IMR-90 (cell line): ENCODE results near the gene GAL3ST3. TPM values are rescaled to one million over a fixed set of nuclear protein-coding genes. Genes with fewer than 3 reads are reported as not detected.
A peak's percentile ranks its signal among the peaks of the same experiment; 100 is the strongest.
"Not testable (repeated sequence)": the region's sequence is repeated elsewhere in the genome, so short reads cannot be mapped to it uniquely, and the experiment has no call there.

Experiments
- ATAC-seq: fragments of 200-7000 bp; cut with Tn5 transposase; 2 replicates; pipeline ENCODE4 v1.9.1; 2020; ENCODE audit warnings: low read depth, mild to moderate bottlenecking, moderate library complexity
- BruUV-seq: library from RNA; stranded (reverse); fragments of 400-500 nt; replicated peaks from 2 replicates; lab custom pipeline; 2021; lab: Mats Ljungman, UMichigan
- CTCF ChIA-PET: fragments of 300-600 bp; formaldehyde crosslinking; extraction: SDS; loops from one replicate; lab custom pipeline; 2021; ENCODE audit warnings: antibody characterized with exemption; lab: Yijun Ruan, JAX
- POLR2A ChIA-PET: fragments of 300-600 bp; sonication (Branson Sonifier 250); formaldehyde crosslinking; loops from one replicate; lab custom pipeline; 2022; ENCODE audit warnings: antibody characterized with exemption; ENCODE audit not compliant: unreplicated experiment; lab: Charles Lee
- DNase-seq: peaks from one replicate; pipeline ENCODE4 v3.0.0; 2013
- H2AFZ ChIP-seq: replicated peaks from 2 replicates; pipeline ENCODE3; 2013; ENCODE audit warnings: low read length, mild to moderate bottlenecking; ENCODE audit not compliant: poor library complexity
- H2AK5ac ChIP-seq: 2 replicates; pipeline ENCODE4 v1.6.1; 2013; ENCODE audit warnings: low read depth, low read length, inconsistent platforms
- H2AK9ac ChIP-seq: replicated peaks from 2 replicates; pipeline ENCODE3; 2013; ENCODE audit warnings: mild to moderate bottlenecking, low read depth, low read length, moderate library complexity; ENCODE audit not compliant: poor library complexity
- H2BK120ac ChIP-seq: 2 replicates; pipeline ENCODE4 v1.6.1; 2013; ENCODE audit warnings: low read depth, low read length, inconsistent platforms
- H2BK15ac ChIP-seq: 3 replicates; pipeline ENCODE4 v1.6.1; 2013; ENCODE audit warnings: low read depth, low read length, inconsistent platforms
- H2BK20ac ChIP-seq: 2 replicates; pipeline ENCODE4 v1.6.1; 2013; ENCODE audit warnings: low read depth, mild to moderate bottlenecking, inconsistent platforms, low read length, moderate library complexity
- H2BK5ac ChIP-seq: 2 replicates; pipeline ENCODE4 v1.6.1; 2013; ENCODE audit warnings: mild to moderate bottlenecking, low read depth, low read length, inconsistent platforms; ENCODE audit not compliant: poor library complexity, severe bottlenecking
- H3K14ac ChIP-seq: replicated peaks from 2 replicates; pipeline ENCODE4 v1.6.1; 2013; ENCODE audit warnings: low read depth, low read length, inconsistent platforms
- H3K18ac ChIP-seq: 2 replicates; pipeline ENCODE4 v1.6.1; 2013; ENCODE audit warnings: low read depth, low read length, control low read depth
- H3K23ac ChIP-seq: 2 replicates; pipeline ENCODE4 v1.6.1; 2013; ENCODE audit warnings: low read depth, low read length, inconsistent platforms
- H3K27ac ChIP-seq: 2 replicates; pipeline ENCODE4 v1.5.1; 2013; ENCODE audit warnings: mild to moderate bottlenecking, control low read depth, low read length; ENCODE audit not compliant: insufficient read depth
- H3K27me3 ChIP-seq: 2 replicates; pipeline ENCODE4 v1.6.1; 2013; ENCODE audit warnings: low read length; ENCODE audit not compliant: control insufficient read depth, insufficient read depth
- H3K36me3 ChIP-seq: 2 replicates; pipeline ENCODE4 v1.6.1; 2013; ENCODE audit warnings: low read length, mixed read lengths; ENCODE audit not compliant: control insufficient read depth, insufficient read depth
- H3K4ac ChIP-seq: 2 replicates; pipeline ENCODE4 v1.6.1; 2013; ENCODE audit warnings: low read depth, low read length, inconsistent platforms
- H3K4me1 ChIP-seq: 2 replicates; pipeline ENCODE4 v1.6.1; 2013; ENCODE audit warnings: low read length, mixed read lengths; ENCODE audit not compliant: control insufficient read depth, insufficient read depth
- H3K4me2 ChIP-seq: 2 replicates; pipeline ENCODE4 v1.6.1; 2013; ENCODE audit warnings: low read depth, mild to moderate bottlenecking, control low read depth, low read length, moderate library complexity
- H3K4me3 ChIP-seq: 2 replicates; pipeline ENCODE4 v1.5.1; 2013; ENCODE audit warnings: low read depth, mild to moderate bottlenecking, control low read depth, low read length, moderate library complexity; ENCODE audit not compliant: insufficient read depth
- H3K56ac ChIP-seq: 2 replicates; pipeline ENCODE4 v1.6.1; 2013; ENCODE audit warnings: low read length, inconsistent platforms; ENCODE audit not compliant: insufficient read depth; ENCODE audit errors: extremely low read depth
- H3K79me1 ChIP-seq, 2 experiments: 2 replicates each; pipeline ENCODE4 v1.6.1; 2013; ENCODE audit warnings: low read length in 2 of 2, inconsistent platforms in 1 of 2, low read depth in 1 of 2
- H3K9ac ChIP-seq: 2 replicates; pipeline ENCODE4 v1.6.1; 2013; ENCODE audit warnings: low read depth, low read length, control low read depth
- H3K9me1 ChIP-seq: 2 replicates; pipeline ENCODE4 v1.6.1; 2013; ENCODE audit warnings: low read length, inconsistent platforms; ENCODE audit not compliant: insufficient read depth
- H3K9me3 ChIP-seq: 2 replicates; pipeline ENCODE4 v1.6.1; 2013; ENCODE audit warnings: low read length; ENCODE audit not compliant: control insufficient read depth, insufficient read depth
- H4K20me1 ChIP-seq: 2 replicates; pipeline ENCODE4 v1.6.1; 2013; ENCODE audit warnings: low read length, inconsistent platforms; ENCODE audit not compliant: insufficient read depth
- H4K5ac ChIP-seq: 2 replicates; pipeline ENCODE4 v1.6.1; 2013; ENCODE audit warnings: mild to moderate bottlenecking, low read depth, low read length, control low read depth
- H4K8ac ChIP-seq, 2 experiments: 2 replicates each; pipeline ENCODE4 v1.6.1; 2013; ENCODE audit warnings: low read depth in 2 of 2, low read length in 2 of 2, control low read depth in 1 of 2, inconsistent platforms in 1 of 2
- H4K91ac ChIP-seq: 2 replicates; pipeline ENCODE4 v1.6.1; 2013; ENCODE audit warnings: low read depth, low read length, inconsistent platforms; ENCODE audit not compliant: insufficient read depth
- BHLHE40 ChIP-seq: fragments of 150-350 bp; IDR thresholded peaks from 2 replicates; pipeline ENCODE4 v1.6.1; 2016; ENCODE audit warnings: mild to moderate bottlenecking, low read depth, low read length
- ELK1 ChIP-seq: fragments of 150-350 bp; IDR thresholded peaks from 2 replicates; pipeline ENCODE4 v1.6.1; 2016; ENCODE audit warnings: low read depth, mild to moderate bottlenecking, low read length, moderate library complexity, borderline replicate concordance
- FOS ChIP-seq: fragments of 150-350 bp; IDR thresholded peaks from 2 replicates; pipeline ENCODE4 v1.6.1; 2016; ENCODE audit warnings: low read depth, low read length
- MAFK ChIP-seq: IDR thresholded peaks from 2 replicates; pipeline ENCODE4 v1.6.1; 2012; ENCODE audit warnings: low read depth, low read length, improper control_type of control experiment
- POLR2A ChIP-seq: IDR thresholded peaks from 2 replicates; pipeline ENCODE4 v1.6.1; 2012; ENCODE audit warnings: mild to moderate bottlenecking, low read depth, low read length
- USF2 ChIP-seq: fragments of 150-350 bp; IDR thresholded peaks from 2 replicates; pipeline ENCODE4 v1.6.1; 2017; ENCODE audit warnings: mild to moderate bottlenecking, antibody characterized with exemption, low read length, low read depth
- WGBS, 2 experiments: methylation state at CpG; one replicate each; pipeline versions ENCODE4 v1.1.5 to v1.1.7; 2013; ENCODE audit warnings: missing lambda C conversion rate in 2 of 2; ENCODE audit not compliant: insufficient read length in 1 of 2; ENCODE audit errors: extremely low coverage in 2 of 2; 5-methylcytosine and 5-hydroxymethylcytosine counted together
- dilution Hi-C: fragments of 300-500 bp; cut with HindIII; formaldehyde crosslinking; loops from one replicate; pipeline ENCODE4 v1.14.3; 2018; ENCODE audit warnings: low sequenced_read_pairs; ENCODE audit not compliant: unreplicated experiment
- in situ Hi-C: fragments of 300-500 bp; cut with MboI; formaldehyde crosslinking; loops from 3 replicates; pipeline ENCODE4 v1.14.3; 2019; ENCODE audit warnings: low sequenced_read_pairs, inconsistent platforms, mixed read lengths
- intact Hi-C: fragments of 100-400 bp; cut with micrococcal nuclease; formaldehyde crosslinking; loops from 2 replicates; pipeline ENCODE4 v1.10.0; 2022
- polyA plus RNA-seq, 3 experiments: library from polyadenylated mRNA; depleted of rRNA; stranded (reverse); fragments of >200 nt; gene quantifications; 2 replicates each; pipeline ENCODE4 v1.2.3, GENCODE V29; 2012; ENCODE audit warnings: low replicate concordance in 1 of 3
- total RNA-seq: library from RNA; depleted of rRNA; stranded (reverse); fragments of >200 nt; gene quantifications from 2 replicates; pipeline ENCODE4 v1.2.3, GENCODE V29; 2012

Gene GAL3ST3
- total and polyA plus RNA-seq, 2 of the 4 experiments (the other 2 are of a cell fraction): 0.19 TPM; not detected in 1

DNA sequence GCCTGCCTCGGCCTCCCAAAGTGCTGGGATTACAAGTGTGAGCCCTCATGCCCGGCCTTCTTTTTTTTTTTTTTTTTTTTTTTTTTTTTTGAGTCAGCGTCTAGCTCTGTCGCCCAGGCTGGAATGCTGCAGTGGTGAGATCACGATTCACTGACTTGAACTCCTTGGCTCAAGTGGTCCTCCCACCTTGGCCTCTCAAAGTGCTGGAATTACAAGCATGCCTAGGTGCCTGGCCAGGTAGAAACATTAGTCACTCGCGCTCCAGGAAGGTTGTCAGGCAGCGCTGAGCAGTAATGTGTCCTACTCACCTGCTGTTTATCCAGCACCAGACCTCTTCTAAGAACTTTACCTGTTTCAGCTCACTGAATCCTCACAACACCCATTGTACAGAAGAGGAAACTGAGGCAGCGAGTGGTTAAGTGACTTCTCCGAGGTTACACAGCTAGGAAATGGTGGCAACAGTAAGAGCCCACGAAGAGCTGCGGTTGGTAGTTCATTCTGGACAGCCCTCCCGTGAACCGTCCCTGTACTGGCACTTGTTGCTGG, 37.6 kb downstream of the GAL3ST3 start:
- H3K14ac ChIP-seq: no peak overlapping the region
- ATAC-seq (no peak), DNase-seq (peak; percentile 53)
- H3K36me3 ChIP-seq: no peaks in the 10 kb centered on the region
- no peak overlapping the region for H3K18ac ChIP-seq
- intact Hi-C loops: no loop called here
- peak overlapping the region; percentile 10; the same call in 1 of the 2 replicates for H3K4ac ChIP-seq
- in situ Hi-C loops: no loop called here
- peaks cover 9% of the 10 kb centered on the region for H3K4me1 ChIP-seq
- BruUV-seq: no TSS peak
- no peak overlapping the region for H4K91ac ChIP-seq
- no peaks in the 10 kb centered on the region for H3K79me1 ChIP-seq
- H2BK20ac ChIP-seq: no peak overlapping the region
- H2BK5ac ChIP-seq: no peak overlapping the region
- TF ChIP-seq ELK1 (no peak), FOS (no peak), USF2 (no peak), POLR2A (no peak), MAFK (no peak), BHLHE40 (no peak)
- 0 out of 2 replicates have a peak overlapping the region, but pooled peaks have one; percentile 1 for H2AK5ac ChIP-seq
- peaks cover 19% of the 10 kb centered on the region for H3K9me1 ChIP-seq
- H3K4me2 ChIP-seq: no peak overlapping the region
- dilution Hi-C loops: no loop called here
- no peak overlapping the region for H4K5ac ChIP-seq
- H3K23ac ChIP-seq: no peak overlapping the region
- no peak overlapping the region for H3K4me3 ChIP-seq
- no peak overlapping the region for H2AK9ac ChIP-seq
- H2AFZ ChIP-seq: peak overlapping the region; percentile 81
- no peak overlapping the region for H2BK120ac ChIP-seq
- peaks cover 13% of the 10 kb centered on the region for H3K27me3 ChIP-seq
- no peaks in the 10 kb centered on the region for H3K9me3 ChIP-seq
- no peak overlapping the region for H4K8ac ChIP-seq
- no peaks in the 10 kb centered on the region; the same call in 1 of the 2 replicates for H4K20me1 ChIP-seq
- ChIA-PET POLR2A (interaction anchor here (0.6 to 1.7 kb wide), 3 partner anchors 9 to 257 kb away, joined by 3 to 12 read pairs (median 6); partner anchors contain the start of gene BANF1), CTCF (no interaction called here)
- no peak overlapping the region for H3K9ac ChIP-seq
- WGBS, 2 experiments: 58% methylated on average over 9 of the region's 14 CpGs; no CpG with 5 or more reads in 1 of the 2 experiments
- no peak overlapping the region for H3K56ac ChIP-seq
- H2BK15ac ChIP-seq: no peak overlapping the region
- no peak overlapping the region for H3K27ac ChIP-seq

DNA sequence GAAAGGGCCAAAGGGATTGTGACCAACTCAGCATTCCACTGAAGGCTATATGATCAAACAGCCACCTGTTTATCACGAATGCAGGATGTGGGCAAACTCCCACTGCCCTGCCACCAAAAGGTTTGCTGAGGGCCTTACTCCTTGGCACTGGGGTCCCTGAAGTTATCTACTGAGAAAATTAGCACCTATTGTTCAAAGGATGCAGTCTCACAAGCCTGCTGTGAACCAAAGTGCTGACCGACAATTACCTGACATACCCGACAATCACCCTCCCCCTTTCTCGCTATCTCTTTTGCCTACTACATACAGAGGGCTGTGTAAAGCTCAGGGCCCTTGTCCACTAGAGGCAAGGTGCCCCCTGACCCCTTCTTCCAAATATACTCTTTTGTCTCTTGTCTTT, 38.9 kb downstream of the GAL3ST3 start:
- H2AK5ac ChIP-seq, H2AK9ac ChIP-seq, H3K9me1 ChIP-seq, H3K79me1 ChIP-seq, H4K91ac ChIP-seq, H3K18ac ChIP-seq, H2BK20ac ChIP-seq, H3K23ac ChIP-seq, H3K9ac ChIP-seq, dilution Hi-C loops, H3K14ac ChIP-seq, POLR2A ChIA-PET, H4K20me1 ChIP-seq, BruUV-seq, H2BK15ac ChIP-seq, CTCF ChIA-PET, H2BK120ac ChIP-seq, H3K4me2 ChIP-seq, in situ Hi-C loops, DNase-seq, H4K8ac ChIP-seq, H3K9me3 ChIP-seq, H3K36me3 ChIP-seq, H4K5ac ChIP-seq, H2AFZ ChIP-seq, ATAC-seq, H3K4me1 ChIP-seq, intact Hi-C loops, H3K27ac ChIP-seq, H3K4ac ChIP-seq, H3K56ac ChIP-seq, H3K4me3 ChIP-seq, H2BK5ac ChIP-seq: not testable (repeated sequence)
- 31% methylated on average over 4 of the region's 4 CpGs; no CpG with 5 or more reads in 1 of the 2 experiments for WGBS, 2 experiments
- peaks cover 13% of the 10 kb centered on the region for H3K27me3 ChIP-seq
